CD8-positive, alpha-beta memory T cell (primary cell): ENCODE results near the gene SPACA6. TPM values are rescaled to one million over a fixed set of nuclear protein-coding genes. Genes with fewer than 3 reads are reported as not detected.
A peak's percentile ranks its signal among the peaks of the same experiment; 100 is the strongest.

Experiments used
- CTCF ChIA-PET: fragments of 350-600 bp; sonication (Branson Sonifier 250); formaldehyde crosslinking; loops from one replicate; lab custom pipeline; 2021; ENCODE audit warnings: antibody characterized with exemption; lab: Charles Lee
- POLR2A ChIA-PET: fragments of 350-600 bp; sonication (Branson Sonifier 250); formaldehyde crosslinking; loops from one replicate; lab custom pipeline; 2021; ENCODE audit warnings: antibody characterized with exemption; lab: Charles Lee
- DNase-seq, 5 donors: peaks; one replicate each; pipeline versions ENCODE4 v3.0.0 to v3.0.0-alpha.2; 2020 to 2022; ENCODE audit warnings: mixed read lengths in 1 of 5
- H3K27ac ChIP-seq: one replicate; pipeline ENCODE4 v1.7.0; 2013; ENCODE audit warnings: low read depth, mild to moderate bottlenecking, low read length, moderate library complexity
- H3K27me3 ChIP-seq: 2 replicates; pipeline ENCODE4 v1.7.0; 2013; ENCODE audit warnings: low read length, mild to moderate bottlenecking; ENCODE audit not compliant: insufficient read depth, poor library complexity, severe bottlenecking
- H3K36me3 ChIP-seq: 2 replicates; pipeline ENCODE4 v1.7.0; 2013; ENCODE audit warnings: mild to moderate bottlenecking, low read length, moderate library complexity; ENCODE audit not compliant: insufficient read depth
- H3K4me1 ChIP-seq: 2 replicates; pipeline ENCODE4 v1.7.0; 2013; ENCODE audit warnings: mild to moderate bottlenecking, low read length, moderate library complexity; ENCODE audit not compliant: insufficient read depth
- H3K4me3 ChIP-seq: 2 replicates; pipeline ENCODE4 v1.7.0; 2013; ENCODE audit warnings: mild to moderate bottlenecking, low read length
- H3K9me3 ChIP-seq: 2 replicates; pipeline ENCODE4 v1.7.0; 2013; ENCODE audit warnings: mild to moderate bottlenecking, low read length
- H3K27ac Mint-ChIP-seq, 8 donors: one replicate each; pipeline ENCODE4 v1.8.0; 2020 to 2021; ENCODE audit warnings: mixed read lengths in 8 of 8, mild to moderate bottlenecking in 6 of 8, inconsistent platforms in 3 of 8, moderate library complexity in 3 of 8
- H3K27me3 Mint-ChIP-seq, 2 donors: one replicate each; pipeline ENCODE4 v1.8.0; 2020 to 2021; ENCODE audit warnings: mixed read lengths in 2 of 2, mild to moderate bottlenecking in 1 of 2, moderate library complexity in 1 of 2
- H3K36me3 Mint-ChIP-seq, 3 donors: one replicate each; pipeline ENCODE4 v1.8.0; 2020 to 2021; ENCODE audit warnings: mixed read lengths in 3 of 3, inconsistent platforms in 1 of 3, mild to moderate bottlenecking in 1 of 3
- H3K4me1 Mint-ChIP-seq, 3 donors: one replicate each; pipeline ENCODE4 v1.8.0; 2020 to 2021; ENCODE audit warnings: mixed read lengths in 3 of 3, inconsistent platforms in 1 of 3, mild to moderate bottlenecking in 1 of 3
- H3K4me3 Mint-ChIP-seq, 7 donors: one replicate each; pipeline ENCODE4 v1.8.0; 2020 to 2021; ENCODE audit warnings: mixed read lengths in 7 of 7, mild to moderate bottlenecking in 6 of 7, moderate library complexity in 4 of 7, inconsistent platforms in 2 of 7
- H3K9me3 Mint-ChIP-seq, 5 donors: one replicate each; pipeline ENCODE4 v1.8.0; 2020 to 2022; ENCODE audit warnings: mixed read lengths in 5 of 5, mild to moderate bottlenecking in 3 of 5, moderate library complexity in 2 of 5, inconsistent platforms in 1 of 5
- polyA plus RNA-seq: library from polyadenylated mRNA; unstranded; fragments of 300-500 nt; fragmentation: Illumina TruSeq; gene quantifications from one replicate; pipeline ENCODE4 v1.2.3, GENCODE V29; 2021
- total RNA-seq, 2 experiments: library from RNA; stranded (reverse); gene quantifications; one replicate each; pipeline ENCODE4 v1.2.3, GENCODE V29; 2021

Gene SPACA6
- total and polyA plus RNA-seq, 3 experiments from 2014 or later = 2.2 to 3.3 (median 3.1) TPM

GRCh38 chr19:51695702-51696315 is 2.7 kb downstream of the SPACA6 start:
- CTCF ChIA-PET = no interaction called here
- POLR2A ChIA-PET = no interaction called here
- H3K27ac ChIP-seq = no peak overlapping the region
- H3K4me1 ChIP-seq = peaks cover 5% of the 10 kb centered on the region
- H3K36me3 ChIP-seq = no peaks in the 10 kb centered on the region
- H3K4me3 Mint-ChIP-seq = no peak overlapping the region
- DNase-seq = no peak
- H3K27ac Mint-ChIP-seq = peak overlapping the region in 2 of 8 donors; percentile 11 to 43
- H3K27me3 Mint-ChIP-seq = no peaks in the 10 kb centered on the region
- no peaks in the 10 kb centered on the region for H3K36me3 Mint-ChIP-seq
- H3K9me3 Mint-ChIP-seq = peaks cover 0 to 3% (median 0%) of the 10 kb centered on the region in 5 donors
- H3K27me3 ChIP-seq = no peaks in the 10 kb centered on the region
- no peaks in the 10 kb centered on the region for H3K9me3 ChIP-seq
- no peak overlapping the region for H3K4me3 ChIP-seq
- peaks cover 0 to 5% (median 2%) of the 10 kb centered on the region in 3 donors for H3K4me1 Mint-ChIP-seq

GRCh38 chr19:51696606-51697005 is 3.5 kb downstream of the SPACA6 start:
- Mint-ChIP-seq H3K36me3 (no peaks in the 10 kb centered on the region), H3K4me3 (no peak overlapping the region), H3K9me3 (peaks cover 0 to 3% (median 0%) of the 10 kb centered on the region in 5 donors), H3K27ac (peak overlapping the region in 1 of 8 donors; percentile 23), H3K4me1 (no peaks in the 10 kb centered on the region), H3K27me3 (no peaks in the 10 kb centered on the region)
- H3K27ac ChIP-seq = no peak overlapping the region
- no peak for DNase-seq
- H3K4me1 ChIP-seq = no peaks in the 10 kb centered on the region
- no peaks in the 10 kb centered on the region for H3K9me3 ChIP-seq
- no peak overlapping the region for H3K4me3 ChIP-seq
- ChIA-PET CTCF (no interaction called here), POLR2A (no interaction called here)
- H3K27me3 ChIP-seq = no peaks in the 10 kb centered on the region
- H3K36me3 ChIP-seq = no peaks in the 10 kb centered on the region

GRCh38 chr19:51697169-51697776 is 4.1 kb downstream of the SPACA6 start:
- Histone ChIP-seq H3K4me3 (no peak overlapping the region), H3K4me1 (peaks cover 2% of the 10 kb centered on the region), H3K27ac (no peak overlapping the region), H3K27me3 (no peaks in the 10 kb centered on the region), H3K9me3 (no peaks in the 10 kb centered on the region), H3K36me3 (no peaks in the 10 kb centered on the region)
- ChIA-PET CTCF (no interaction called here), POLR2A (no interaction called here)
- peak overlapping the region in 1 of 7 donors; percentile 37 for H3K4me3 Mint-ChIP-seq
- peaks cover 0 to 3% (median 0%) of the 10 kb centered on the region in 5 donors for H3K9me3 Mint-ChIP-seq
- H3K4me1 Mint-ChIP-seq = no peaks in the 10 kb centered on the region
- H3K27me3 Mint-ChIP-seq = no peaks in the 10 kb centered on the region
- no peak overlapping the region for H3K27ac Mint-ChIP-seq
- no peaks in the 10 kb centered on the region for H3K36me3 Mint-ChIP-seq
- no peak for DNase-seq

- ChIA-PET CTCF (no interaction called here), POLR2A (no interaction called here)
- no peaks in the 10 kb centered on the region for H3K27me3 ChIP-seq
- H3K4me3 Mint-ChIP-seq = no peak overlapping the region
- H3K9me3 ChIP-seq = no peaks in the 10 kb centered on the region
- H3K36me3 Mint-ChIP-seq = peaks cover 0 to 2% (median 0%) of the 10 kb centered on the region in 3 donors
- no peaks in the 10 kb centered on the region for H3K27me3 Mint-ChIP-seq
- peaks cover 7 to 10% (median 10%) of the 10 kb centered on the region in 3 donors for H3K4me1 Mint-ChIP-seq
- peaks cover 13% of the 10 kb centered on the region for H3K4me1 ChIP-seq
- H3K36me3 ChIP-seq = no peaks in the 10 kb centered on the region
- peak overlapping the region in 1 of 8 donors; percentile 23 for H3K27ac Mint-ChIP-seq
- no peak overlapping the region for H3K4me3 ChIP-seq
- peaks cover 0 to 3% (median 0%) of the 10 kb centered on the region in 5 donors for H3K9me3 Mint-ChIP-seq
- no peak for DNase-seq
- H3K27ac ChIP-seq = no peak overlapping the region
Measured at GRCh38 chr19:51698296-51698695, 5.2 kb downstream of the SPACA6 start.

GRCh38 chr19:51699170-51699569 is 6.0 kb downstream of the SPACA6 start:
- no peak for DNase-seq
- Mint-ChIP-seq H3K4me1 (peaks cover 11 to 17% (median 16%) of the 10 kb centered on the region in 3 donors), H3K27me3 (no peaks in the 10 kb centered on the region), H3K27ac (no peak overlapping the region), H3K36me3 (peaks cover 0 to 2% (median 0%) of the 10 kb centered on the region in 3 donors), H3K4me3 (peak overlapping the region in 1 of 7 donors; percentile 21), H3K9me3 (peaks cover 0 to 3% (median 0%) of the 10 kb centered on the region in 5 donors)
- H3K36me3 ChIP-seq = no peaks in the 10 kb centered on the region
- POLR2A ChIA-PET = no interaction called here
- H3K9me3 ChIP-seq = no peaks in the 10 kb centered on the region
- peaks cover 16% of the 10 kb centered on the region for H3K4me1 ChIP-seq
- no peak overlapping the region for H3K4me3 ChIP-seq
- CTCF ChIA-PET = no interaction called here
- no peaks in the 10 kb centered on the region for H3K27me3 ChIP-seq
- no peak overlapping the region for H3K27ac ChIP-seq

GRCh38 chr19:51701468-51702100 is 8.5 kb downstream of the SPACA6 start:
- CTCF ChIA-PET = no interaction called here
- Mint-ChIP-seq H3K27ac (peak overlapping the region in 4 of 8 donors; percentile 19 to 69 (median 36)), H3K9me3 (peaks cover 0 to 3% (median 0%) of the 10 kb centered on the region in 5 donors), H3K36me3 (peaks cover 5 to 19% (median 6%) of the 10 kb centered on the region in 3 donors), H3K4me3 (peak overlapping the region in 6 of 7 donors; percentile 1 to 66 (median 22)), H3K4me1 (peaks cover 27 to 38% (median 35%) of the 10 kb centered on the region in 3 donors), H3K27me3 (no peaks in the 10 kb centered on the region)
- peaks cover 4% of the 10 kb centered on the region for H3K36me3 ChIP-seq
- no peak for DNase-seq
- peaks cover 27% of the 10 kb centered on the region for H3K4me1 ChIP-seq
- POLR2A ChIA-PET = no interaction called here
- H3K9me3 ChIP-seq = no peaks in the 10 kb centered on the region
- H3K27me3 ChIP-seq = no peaks in the 10 kb centered on the region
- no peak overlapping the region for H3K27ac ChIP-seq
- no peak overlapping the region for H3K4me3 ChIP-seq

- POLR2A ChIA-PET = no interaction called here
- peak in 2 of 5 donors; percentile 39 to 64 for DNase-seq
Measured at GRCh38 chr19:51702103-51702824, 9.1 kb downstream of the SPACA6 start.

More at GRCh38 chr19:51702103-51702824, 9.1 kb downstream of the SPACA6 start:
- Mint-ChIP-seq H3K4me1 (peaks cover 27 to 38% (median 35%) of the 10 kb centered on the region in 3 donors), H3K27me3 (no peaks in the 10 kb centered on the region), H3K27ac (peak overlapping the region in 4 of 8 donors; percentile 19 to 81 (median 51)), H3K36me3 (peaks cover 5 to 23% (median 6%) of the 10 kb centered on the region in 3 donors), H3K4me3 (peak overlapping the region; percentile 87 to 91 (median 89)), H3K9me3 (peaks cover 0 to 3% (median 0%) of the 10 kb centered on the region in 5 donors)
- H3K4me3 ChIP-seq = no peak overlapping the region
- CTCF ChIA-PET = no interaction called here
- H3K9me3 ChIP-seq = no peaks in the 10 kb centered on the region
- no peaks in the 10 kb centered on the region for H3K27me3 ChIP-seq
- peaks cover 6% of the 10 kb centered on the region for H3K36me3 ChIP-seq
- H3K4me1 ChIP-seq = peaks cover 27% of the 10 kb centered on the region
- no peak overlapping the region for H3K27ac ChIP-seq
